Coronary artery (tissue), 2 donors: Measurements from ENCODE around the gene PTPRE.

Experiments used
- DNase-seq: peaks from one replicate; pipeline ENCODE4 v3.0.0-alpha.2; 2017; ENCODE audit warnings: low spot score
- H3K27ac ChIP-seq, 2 donors: fragments of 200-600 bp; sonication (generic); one replicate each; pipeline ENCODE4 v1.5.1; 2016 to 2019
- H3K4me3 ChIP-seq: fragments of 200-600 bp; sonication (generic); 2 replicates; pipeline ENCODE4 v1.5.1; 2016; ENCODE audit warnings: mild to moderate bottlenecking, moderate library complexity
- TF ChIP-seq, protein P1 (sequence below): fragments of 200-600 bp; sonication (generic); IDR thresholded peaks from one replicate; pipeline ENCODE4 v1.5.1; 2019; ENCODE audit warnings: antibody characterized with exemption

Gene PTPRE

DNA sequence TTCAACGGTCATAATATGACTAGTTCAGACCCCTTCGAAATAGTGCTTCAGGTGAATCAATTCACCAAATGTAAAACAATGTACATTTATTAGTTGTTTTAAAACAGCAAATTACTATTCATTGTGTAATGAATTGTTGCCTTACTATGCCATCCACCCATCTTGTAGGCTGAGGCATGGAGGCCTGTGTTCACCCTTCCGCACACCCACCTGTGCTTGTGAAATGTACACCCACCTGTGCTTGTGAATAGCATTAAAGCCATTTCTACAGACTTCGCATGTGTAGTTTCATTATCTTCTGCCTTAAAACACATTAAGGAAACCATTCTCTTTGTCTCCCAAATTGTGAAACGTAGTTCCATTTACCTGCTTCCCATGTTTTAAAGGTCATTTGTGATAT lies 31.0 kb upstream of the PTPRE start:
- H3K27ac ChIP-seq: no peak overlapping the region
- no peak for DNase-seq
- TF ChIP-seq, protein P1, sequence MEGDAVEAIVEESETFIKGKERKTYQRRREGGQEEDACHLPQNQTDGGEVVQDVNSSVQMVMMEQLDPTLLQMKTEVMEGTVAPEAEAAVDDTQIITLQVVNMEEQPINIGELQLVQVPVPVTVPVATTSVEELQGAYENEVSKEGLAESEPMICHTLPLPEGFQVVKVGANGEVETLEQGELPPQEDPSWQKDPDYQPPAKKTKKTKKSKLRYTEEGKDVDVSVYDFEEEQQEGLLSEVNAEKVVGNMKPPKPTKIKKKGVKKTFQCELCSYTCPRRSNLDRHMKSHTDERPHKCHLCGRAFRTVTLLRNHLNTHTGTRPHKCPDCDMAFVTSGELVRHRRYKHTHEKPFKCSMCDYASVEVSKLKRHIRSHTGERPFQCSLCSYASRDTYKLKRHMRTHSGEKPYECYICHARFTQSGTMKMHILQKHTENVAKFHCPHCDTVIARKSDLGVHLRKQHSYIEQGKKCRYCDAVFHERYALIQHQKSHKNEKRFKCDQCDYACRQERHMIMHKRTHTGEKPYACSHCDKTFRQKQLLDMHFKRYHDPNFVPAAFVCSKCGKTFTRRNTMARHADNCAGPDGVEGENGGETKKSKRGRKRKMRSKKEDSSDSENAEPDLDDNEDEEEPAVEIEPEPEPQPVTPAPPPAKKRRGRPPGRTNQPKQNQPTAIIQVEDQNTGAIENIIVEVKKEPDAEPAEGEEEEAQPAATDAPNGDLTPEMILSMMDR: no peak
- H3K4me3 ChIP-seq: no peak overlapping the region

DNA sequence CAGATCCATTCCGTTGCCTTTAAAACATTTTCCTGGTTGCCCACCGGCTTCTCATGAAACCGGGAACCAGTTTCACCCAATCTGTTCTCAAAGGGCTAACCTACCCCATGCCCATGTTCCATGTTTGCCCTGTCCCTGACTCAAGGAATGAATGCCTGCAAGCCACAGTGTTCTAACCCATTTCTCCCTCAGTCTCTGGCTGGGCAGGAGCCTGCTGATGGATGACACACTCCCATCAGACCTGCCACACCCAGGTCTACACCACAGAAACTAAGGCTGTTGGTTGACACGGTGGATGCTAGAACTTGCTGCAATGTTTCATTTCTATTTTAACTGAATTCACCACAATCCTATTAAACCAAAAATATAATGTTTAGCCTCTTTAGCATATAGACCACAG lies 29.8 kb upstream of the PTPRE start:
- H3K4me3 ChIP-seq: no peak overlapping the region
- TF ChIP-seq, protein P1: no peak
- no peak for DNase-seq
- H3K27ac ChIP-seq: no peak overlapping the region

DNA sequence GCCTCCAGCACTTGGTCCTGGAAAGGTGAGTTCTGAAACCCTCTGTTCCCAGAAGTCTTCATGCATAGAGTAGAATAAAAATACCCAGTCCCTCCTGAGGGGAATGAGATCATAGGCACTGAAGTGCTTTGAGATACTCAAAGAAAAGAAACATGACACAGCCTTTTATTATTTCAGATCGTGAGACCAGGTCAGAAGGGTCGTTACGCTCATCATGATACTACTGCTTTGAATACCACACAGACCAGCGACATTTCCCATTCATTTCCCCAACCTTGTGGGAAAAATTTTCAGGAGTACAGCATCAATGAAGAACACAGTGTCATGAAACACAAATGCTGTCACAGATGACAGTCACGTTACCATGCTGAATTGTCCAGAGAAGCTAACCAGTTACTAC lies 29.2 kb upstream of the PTPRE start:
- TF ChIP-seq, protein P1: no peak
- Histone ChIP-seq H3K27ac (no peak overlapping the region), H3K4me3 (no peak overlapping the region)
- no peak for DNase-seq

DNA sequence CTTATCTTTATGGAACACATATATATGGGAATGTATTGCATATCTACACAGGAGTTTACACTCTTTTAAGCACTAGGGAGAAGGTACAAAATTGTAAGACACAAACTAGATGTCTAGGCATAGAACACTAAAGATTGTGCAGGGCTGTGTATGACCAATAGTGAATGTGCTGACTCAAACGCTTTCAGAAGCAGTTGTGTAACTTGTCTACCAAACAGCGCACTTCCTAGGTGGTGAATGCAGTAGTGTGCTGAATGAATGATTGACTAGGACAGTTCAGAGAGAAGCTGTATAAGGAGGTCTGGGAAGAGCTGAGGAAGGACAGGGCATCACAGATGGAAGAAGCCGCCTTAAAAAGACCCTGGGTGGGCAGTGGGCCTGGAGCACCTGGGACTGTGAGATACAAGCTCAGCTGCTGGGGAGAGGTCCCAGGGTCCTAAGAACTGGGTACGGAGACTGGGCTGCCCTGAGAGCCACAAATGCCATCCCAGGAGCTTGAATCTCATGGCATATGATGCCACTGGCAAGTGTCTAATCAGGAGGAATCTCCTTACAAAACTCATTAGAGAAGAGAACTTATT lies 28.3 kb upstream of the PTPRE start:
- DNase-seq: no peak
- Histone ChIP-seq H3K27ac (peak overlapping the region in 1 of 2 donors; percentile 37), H3K4me3 (no peak overlapping the region)
- TF ChIP-seq, protein P1: no peak

DNA sequence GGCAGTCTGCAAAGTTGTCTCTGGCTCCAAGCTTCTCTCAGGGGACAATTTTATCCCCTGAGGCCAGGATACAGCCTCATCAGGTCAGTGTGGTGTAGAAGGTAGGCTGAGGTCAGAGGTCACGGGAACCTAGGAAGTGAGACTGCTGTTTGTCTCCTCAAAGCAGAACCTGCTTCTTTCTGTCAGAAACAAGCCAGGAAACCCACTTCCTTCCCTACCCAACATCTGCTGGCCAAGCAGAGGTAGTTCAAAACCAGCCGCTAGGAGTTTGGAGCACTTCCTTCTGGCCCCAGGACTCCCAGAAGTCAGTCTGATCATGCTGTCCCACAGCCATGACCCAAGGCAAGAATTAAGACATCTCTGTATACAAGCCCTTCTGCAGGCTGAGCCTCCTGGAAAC lies 26.3 kb upstream of the PTPRE start:
- peak overlapping the region in 1 of 2 donors; percentile 75 for H3K27ac ChIP-seq
- TF ChIP-seq, protein P1: no peak
- H3K4me3 ChIP-seq: no peak overlapping the region
- no peak for DNase-seq

DNA sequence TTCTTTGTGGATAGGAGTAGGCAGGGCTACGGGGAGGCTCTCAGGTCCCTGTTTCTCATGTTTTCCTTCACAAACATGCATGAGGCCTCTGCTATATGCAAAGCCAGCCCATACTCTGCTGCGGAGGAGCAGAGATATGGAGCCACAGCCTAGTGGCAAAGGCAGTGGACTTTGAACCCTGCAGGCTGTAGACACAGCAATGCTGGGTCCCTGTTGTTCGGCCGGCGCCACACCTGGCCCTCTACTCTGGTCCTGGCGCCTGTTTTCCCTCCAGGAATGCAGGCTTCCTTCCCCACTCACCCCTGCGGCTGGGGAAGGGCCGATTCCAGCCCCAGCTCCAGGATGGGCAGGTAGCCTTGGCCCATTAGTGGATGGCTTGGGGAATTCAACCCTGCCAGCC lies 25.6 kb upstream of the PTPRE start:
- DNase-seq: no peak
- Histone ChIP-seq H3K4me3 (no peak overlapping the region), H3K27ac (peak overlapping the region in 1 of 2 donors; percentile 75)
- TF ChIP-seq, protein P1: no peak

DNA sequence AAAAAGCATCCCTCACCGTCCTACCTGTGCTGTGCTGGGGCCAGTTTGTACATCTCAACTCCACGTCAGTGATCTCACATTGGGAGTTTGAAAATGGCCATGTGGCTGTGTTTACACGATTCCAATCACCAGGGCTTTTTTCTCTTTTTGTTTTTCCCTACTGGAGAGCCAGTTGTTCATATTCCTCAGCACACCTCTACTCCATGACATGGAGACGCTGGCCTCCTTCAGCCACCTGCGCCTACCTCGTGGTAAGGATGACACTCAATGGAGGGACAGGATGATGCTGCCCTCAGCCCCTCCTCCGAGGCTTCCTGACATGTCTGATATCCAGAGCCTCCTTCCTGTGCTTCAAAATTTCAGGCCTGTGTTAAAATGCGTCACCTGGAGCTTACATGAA lies 24.5 kb upstream of the PTPRE start:
- Histone ChIP-seq H3K4me3 (no peak overlapping the region), H3K27ac (peak overlapping the region in 1 of 2 donors; percentile 16)
- DNase-seq: no peak
- TF ChIP-seq, protein P1: no peak
